Measurements from ENCODE around the gene TMEM184B. TPM values are rescaled to one million over a fixed set of nuclear protein-coding genes. Genes with fewer than 3 reads are reported as not detected.

Gene TMEM184B
- total and polyA plus RNA-seq, 10 donors, result 5.0 to 105 (median 45.1) TPM

DNA sequence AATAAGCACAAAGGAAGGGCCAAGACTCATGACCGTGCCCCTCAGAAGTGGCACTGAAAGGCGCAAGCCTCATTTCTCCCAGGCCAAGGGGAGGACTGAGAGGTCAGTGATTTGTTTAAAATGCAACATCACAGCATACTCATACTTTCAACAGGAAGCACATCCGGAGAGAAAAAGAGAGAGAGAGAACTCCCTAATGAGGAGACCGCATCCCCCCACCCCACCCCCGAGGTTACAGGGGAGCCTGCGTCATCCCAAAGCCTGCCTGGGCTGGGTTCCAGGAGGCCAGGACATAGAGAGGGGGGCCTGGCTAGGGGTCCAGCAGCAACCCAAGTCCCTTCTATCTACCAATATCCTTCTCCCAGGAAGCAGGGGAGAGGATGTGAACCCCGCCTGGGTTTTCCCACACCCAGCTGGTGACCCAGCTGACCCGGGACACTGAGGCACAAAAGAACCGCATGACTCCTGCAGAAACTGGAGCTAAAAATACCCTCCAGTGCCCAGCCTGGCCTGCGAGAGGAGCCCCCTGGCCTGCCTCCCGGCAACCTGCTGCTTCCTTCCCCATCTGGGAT, 40.7 kb upstream of the TMEM184B start:
- peak; percentile 85 for DNase-seq
- Histone ChIP-seq H3K27me3 (replicated peaks in 1 of 7) (peaks cover 0 to 6% (median 0%) of the 10 kb centered on the region in 7 donors), H3K36me3 (peaks cover 0 to 48% (median 6%) of the 10 kb centered on the region in 6 donors), H3K4me1 (peaks cover 50 to 95% (median 87%) of the 10 kb centered on the region in 6 donors), H3K4me3 (peak overlapping the region in 2 of 8 donors; percentile 59 to 85), H3K9me3 (no peaks in the 10 kb centered on the region), H3K27ac (peak overlapping the region; percentile 93 to 97 (median 96))
- 26 to 45% (median 39%) methylated on average over 10 to 11 of the region's 11 CpGs for WGBS, 5 donors
- intact Hi-C loops (cut with DNase I; ENCODE audit: low total_unique reads), result no loop called here
- peak; percentile 39 to 77 (median 62) for TF ChIP-seq POLR2AphosphoS5 (IDR thresholded peaks at IDR 0.05)
- TF ChIP-seq POLR2A (IDR thresholded peaks at IDR 0.05), result no peak

- no peak for DNase-seq
- Histone ChIP-seq H3K4me1 (peaks cover 43 to 95% (median 84%) of the 10 kb centered on the region in 6 donors), H3K27me3 (replicated peaks in 1 of 7) (peaks cover 0 to 6% (median 0%) of the 10 kb centered on the region in 7 donors), H3K9me3 (no peaks in the 10 kb centered on the region), H3K27ac (peak overlapping the region; percentile 93 to 97 (median 96)), H3K36me3 (peaks cover 0 to 58% (median 6%) of the 10 kb centered on the region in 6 donors), H3K4me3 (no peak overlapping the region)
- intact Hi-C loops (cut with DNase I; ENCODE audit: low total_unique reads), result no loop called here
- TF ChIP-seq POLR2AphosphoS5 (IDR thresholded peaks at IDR 0.05) (no peak), POLR2A (IDR thresholded peaks at IDR 0.05) (no peak), CTCF (IDR thresholded peaks at IDR 0.05 in 8 of 11, conservative IDR thresholded peaks at IDR 0.05 in 3 of 11) (no peak)
- WGBS, 5 donors, result 87 to 97% (median 91%) methylated on average over 7 of the region's 7 CpGs
Observed at GRCh38 chr22:38312261-38312800, 39.5 kb upstream of the TMEM184B start.

DNA sequence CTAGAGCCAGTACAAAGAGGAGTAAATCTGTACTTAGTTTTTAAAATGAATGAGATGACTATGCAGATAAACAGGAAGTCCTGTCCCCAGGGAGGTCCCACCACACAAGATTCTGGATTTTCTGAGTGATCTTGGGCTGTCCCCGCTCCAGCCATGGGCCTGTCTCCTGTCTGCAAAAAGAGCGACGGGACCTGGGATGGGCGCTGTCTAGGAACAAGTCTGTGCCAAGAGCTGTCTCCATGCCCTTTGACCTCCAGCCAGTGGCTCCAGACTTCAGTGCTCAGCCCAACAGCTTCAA, 38.5 kb upstream of the TMEM184B start:
- intact Hi-C loops (cut with DNase I; ENCODE audit: low total_unique reads), result no loop called here
- no peak for DNase-seq
- Histone ChIP-seq H3K4me3 (no peak overlapping the region), H3K4me1 (peaks cover 48 to 100% (median 90%) of the 10 kb centered on the region in 6 donors), H3K9me3 (no peaks in the 10 kb centered on the region), H3K36me3 (peaks cover 0 to 62% (median 6%) of the 10 kb centered on the region in 6 donors), H3K27me3 (replicated peaks in 1 of 7) (peaks cover 0 to 1% (median 0%) of the 10 kb centered on the region in 7 donors), H3K27ac (peak overlapping the region; percentile 9 to 97 (median 78))
- WGBS, 5 donors, result 58 to 73% (median 68%) methylated on average over 4 of the region's 4 CpGs
- TF ChIP-seq POLR2AphosphoS5 (IDR thresholded peaks at IDR 0.05), result peak in 1 of 3 donors; percentile 1
- no peak for TF ChIP-seq CTCF (IDR thresholded peaks at IDR 0.05 in 8 of 11, conservative IDR thresholded peaks at IDR 0.05 in 3 of 11)

GRCh38 chr22:38310518-38311322, 37.9 kb upstream of the TMEM184B start:
- Histone ChIP-seq H3K27me3 (replicated peaks in 1 of 7) (no peaks in the 10 kb centered on the region), H3K4me3 (no peak overlapping the region), H3K36me3 (peaks cover 0 to 62% (median 6%) of the 10 kb centered on the region in 6 donors), H3K4me1 (peaks cover 53 to 100% (median 90%) of the 10 kb centered on the region in 6 donors), H3K9me3 (no peaks in the 10 kb centered on the region), H3K27ac (peak overlapping the region; percentile 9 to 97 (median 78))
- TF ChIP-seq POLR2A (IDR thresholded peaks at IDR 0.05) (no peak), CTCF (IDR thresholded peaks at IDR 0.05 in 8 of 11, conservative IDR thresholded peaks at IDR 0.05 in 3 of 11) (no peak)
- DNase-seq, result peak; percentile 70
- WGBS, 5 donors, result 69 to 81% (median 78%) methylated on average over 16 to 18 of the region's 18 CpGs
- intact Hi-C loops (cut with DNase I; ENCODE audit: low total_unique reads), result no loop called here

Measured in spleen (tissue), 11 donors.